MM.1S (cell line): ENCODE data around the gene MTHFS.

Source experiments
- DNase-seq: peaks from one replicate; pipeline ENCODE4 v3.0.0-alpha.2; 2015
- H2AFZ ChIP-seq: fragments of 300-600 bp; sonication (generic); 2 replicates; pipeline ENCODE4 v1.6.0; 2016; ENCODE audit warnings: antibody characterized with exemption, low read length
- H3F3A ChIP-seq: fragments of 300-600 bp; sonication (generic); 2 replicates; pipeline ENCODE4 v1.6.1; 2016; ENCODE audit warnings: mild to moderate bottlenecking, antibody characterized with exemption, low read length, moderate library complexity, mixed read lengths; ENCODE audit not compliant: insufficient read depth
- H3K27ac ChIP-seq: fragments of 300-600 bp; sonication (generic); 2 replicates; pipeline ENCODE4 v1.5.1; 2016; ENCODE audit warnings: mild to moderate bottlenecking, low read length
- H3K27me3 ChIP-seq: fragments of 300-600 bp; sonication (generic); replicated peaks from 2 replicates; pipeline ENCODE4 v1.6.0; 2016; ENCODE audit warnings: low read length; ENCODE audit not compliant: insufficient read depth
- H3K36me3 ChIP-seq: fragments of 300-600 bp; sonication (generic); replicated peaks from 2 replicates; pipeline ENCODE4 v1.6.1; 2016; ENCODE audit warnings: mild to moderate bottlenecking, low read length, mixed read lengths; ENCODE audit not compliant: insufficient read depth
- H3K4me1 ChIP-seq: fragments of 300-600 bp; sonication (generic); 2 replicates; pipeline ENCODE4 v1.6.1; 2016; ENCODE audit warnings: low read length, mixed read lengths
- H3K4me2 ChIP-seq: fragments of 300-600 bp; sonication (generic); 2 replicates; pipeline ENCODE4 v1.6.0; 2016; ENCODE audit warnings: low read depth, low read length
- H3K4me3 ChIP-seq: fragments of 300-600 bp; sonication (generic); 2 replicates; pipeline ENCODE4 v1.5.1; 2016; ENCODE audit warnings: low read length, mixed read lengths
- H3K79me2 ChIP-seq: fragments of 300-600 bp; sonication (generic); 2 replicates; pipeline ENCODE4 v1.6.1; 2016; ENCODE audit warnings: mixed run types, low read length, mixed read lengths
- H3K9ac ChIP-seq: fragments of 300-600 bp; sonication (generic); 2 replicates; pipeline ENCODE4 v1.6.1; 2016; ENCODE audit warnings: low read length, mixed read lengths
- H3K9me2 ChIP-seq: fragments of 300-600 bp; sonication (generic); replicated peaks from 2 replicates; pipeline ENCODE4 v1.6.1; 2016; ENCODE audit warnings: mild to moderate bottlenecking, low read length, mixed read lengths; ENCODE audit not compliant: insufficient read depth
- H3K9me3 ChIP-seq: fragments of 300-600 bp; sonication (generic); replicated peaks from 2 replicates; pipeline ENCODE4 v1.6.1; 2016; ENCODE audit warnings: mild to moderate bottlenecking, low read length, mixed read lengths; ENCODE audit not compliant: insufficient read depth
- H4K20me1 ChIP-seq: fragments of 300-600 bp; sonication (generic); 2 replicates; pipeline ENCODE4 v1.6.1; 2016; ENCODE audit warnings: mild to moderate bottlenecking, low read length, moderate library complexity, mixed read lengths; ENCODE audit not compliant: insufficient read depth
- EZH2 ChIP-seq: fragments of 300-600 bp; sonication (generic); optimal IDR thresholded peaks from 2 replicates; pipeline ENCODE3; 2017; ENCODE audit warnings: low read depth, mild to moderate bottlenecking, antibody characterized with exemption, low read length, mixed read lengths
- EZH2phosphoT487 ChIP-seq: fragments of 300-600 bp; sonication (generic); IDR thresholded peaks from 2 replicates; pipeline ENCODE4 v1.6.1; 2018; ENCODE audit warnings: antibody characterized with exemption, low read length
- TF ChIP-seq, protein P1 (sequence below): fragments of 300-600 bp; sonication (generic); IDR thresholded peaks from 2 replicates; pipeline ENCODE4 v1.5.1; 2016; ENCODE audit warnings: antibody characterized with exemption, low read length, mixed read lengths

MTHFS gene

DNA sequence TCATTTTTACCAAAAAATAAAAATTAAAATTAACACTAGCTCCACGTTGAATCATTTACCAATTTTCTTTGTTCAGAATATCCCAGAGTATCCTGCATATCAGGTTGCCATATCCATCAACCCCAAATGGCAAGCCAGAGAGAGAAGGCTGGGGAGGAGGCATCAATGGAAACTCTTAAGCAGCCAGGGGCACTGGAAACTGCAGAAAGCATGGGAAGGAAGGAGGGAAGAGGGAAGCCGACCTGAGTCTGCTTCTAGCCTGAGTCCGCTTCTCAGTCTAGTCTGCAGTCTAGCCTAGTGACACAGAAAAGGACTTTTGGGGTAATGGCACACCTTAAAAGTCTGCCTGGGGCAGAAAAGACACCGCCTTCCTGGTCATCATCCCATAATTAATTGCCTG lies 1.6 kb upstream of the MTHFS start:
- no peak overlapping the region for H3K4me2 ChIP-seq

DNA sequence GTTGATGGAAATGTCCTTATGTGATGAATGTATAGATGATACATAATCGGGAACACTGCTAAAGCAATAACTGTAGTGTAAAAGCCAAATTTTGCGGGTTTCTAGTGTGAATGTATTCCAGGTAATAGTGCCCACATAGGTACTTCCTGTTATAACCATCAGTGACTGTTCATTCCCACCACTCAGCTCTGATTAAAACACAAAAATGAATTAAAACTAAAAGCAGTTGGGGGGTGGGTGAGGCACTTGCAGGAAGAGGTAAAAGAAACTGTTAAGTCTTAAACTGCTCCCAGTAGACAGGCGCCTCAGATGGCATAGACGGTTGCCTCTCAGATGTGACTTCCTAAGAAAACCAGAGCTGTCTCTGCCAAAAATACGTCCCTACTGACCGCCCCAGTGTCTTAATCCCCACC lies 893 bp upstream of the MTHFS start:
- H3K79me2 ChIP-seq = peaks cover 20% of the 10 kb centered on the region
- peaks cover 10% of the 10 kb centered on the region for H3F3A ChIP-seq
- no peak for DNase-seq
- H3K9me3 ChIP-seq = no peaks in the 10 kb centered on the region
- peak overlapping the region; percentile 80 for H3K4me3 ChIP-seq
- no peaks in the 10 kb centered on the region for H4K20me1 ChIP-seq
- peak overlapping the region; percentile 91 for H3K4me2 ChIP-seq
- TF ChIP-seq, protein P1, sequence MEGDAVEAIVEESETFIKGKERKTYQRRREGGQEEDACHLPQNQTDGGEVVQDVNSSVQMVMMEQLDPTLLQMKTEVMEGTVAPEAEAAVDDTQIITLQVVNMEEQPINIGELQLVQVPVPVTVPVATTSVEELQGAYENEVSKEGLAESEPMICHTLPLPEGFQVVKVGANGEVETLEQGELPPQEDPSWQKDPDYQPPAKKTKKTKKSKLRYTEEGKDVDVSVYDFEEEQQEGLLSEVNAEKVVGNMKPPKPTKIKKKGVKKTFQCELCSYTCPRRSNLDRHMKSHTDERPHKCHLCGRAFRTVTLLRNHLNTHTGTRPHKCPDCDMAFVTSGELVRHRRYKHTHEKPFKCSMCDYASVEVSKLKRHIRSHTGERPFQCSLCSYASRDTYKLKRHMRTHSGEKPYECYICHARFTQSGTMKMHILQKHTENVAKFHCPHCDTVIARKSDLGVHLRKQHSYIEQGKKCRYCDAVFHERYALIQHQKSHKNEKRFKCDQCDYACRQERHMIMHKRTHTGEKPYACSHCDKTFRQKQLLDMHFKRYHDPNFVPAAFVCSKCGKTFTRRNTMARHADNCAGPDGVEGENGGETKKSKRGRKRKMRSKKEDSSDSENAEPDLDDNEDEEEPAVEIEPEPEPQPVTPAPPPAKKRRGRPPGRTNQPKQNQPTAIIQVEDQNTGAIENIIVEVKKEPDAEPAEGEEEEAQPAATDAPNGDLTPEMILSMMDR = no peak
- TF ChIP-seq EZH2 = no peak
- TF ChIP-seq EZH2phosphoT487 = no peak
- peaks cover 9% of the 10 kb centered on the region for H3K4me1 ChIP-seq
- H3K9me2 ChIP-seq = no peaks in the 10 kb centered on the region
- peak overlapping the region; percentile 81; the same call in 1 of the 2 replicates for H3K9ac ChIP-seq
- H2AFZ ChIP-seq = peak overlapping the region; percentile 72
- no peaks in the 10 kb centered on the region for H3K36me3 ChIP-seq
- peak overlapping the region; percentile 74; the same call in 1 of the 2 replicates for H3K27ac ChIP-seq
- H3K27me3 ChIP-seq = no peaks in the 10 kb centered on the region

More for the DNA sequence above, 1.6 kb upstream of the MTHFS start:
- no peaks in the 10 kb centered on the region for H3K9me2 ChIP-seq
- H2AFZ ChIP-seq = no peak overlapping the region
- H3K27ac ChIP-seq = no peak overlapping the region
- no peak for DNase-seq
- no peak for TF ChIP-seq EZH2phosphoT487
- TF ChIP-seq, protein P1 = no peak
- TF ChIP-seq EZH2 = no peak
- peaks cover 10% of the 10 kb centered on the region for H3F3A ChIP-seq
- H3K9me3 ChIP-seq = no peaks in the 10 kb centered on the region
- H3K4me1 ChIP-seq = peaks cover 9% of the 10 kb centered on the region
- no peaks in the 10 kb centered on the region for H4K20me1 ChIP-seq
- H3K36me3 ChIP-seq = no peaks in the 10 kb centered on the region
- H3K9ac ChIP-seq = no peak overlapping the region
- H3K27me3 ChIP-seq = no peaks in the 10 kb centered on the region
- H3K79me2 ChIP-seq = peaks cover 20% of the 10 kb centered on the region
- no peak overlapping the region for H3K4me3 ChIP-seq

DNA sequence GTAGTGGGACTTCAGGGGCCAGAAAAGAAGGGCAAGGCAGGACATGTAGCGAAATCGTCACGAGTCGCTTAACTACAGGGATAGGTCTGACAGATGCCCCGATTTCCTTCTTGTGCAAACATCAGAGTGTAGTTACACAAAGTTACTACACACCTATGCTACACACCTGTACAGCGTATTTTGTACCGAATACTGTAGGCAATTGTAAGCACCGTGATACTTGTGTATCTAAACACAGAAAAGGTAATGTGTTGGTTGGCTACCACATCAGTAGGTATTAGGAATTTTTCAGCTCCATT lies 515 bp upstream of the MTHFS start:
- TF ChIP-seq EZH2 (no peak), EZH2phosphoT487 (no peak)
- TF ChIP-seq, protein P1 = no peak
- Histone ChIP-seq H3K4me2 (peak overlapping the region; percentile 91), H3K27me3 (no peaks in the 10 kb centered on the region), H2AFZ (peak overlapping the region; percentile 72), H4K20me1 (no peaks in the 10 kb centered on the region), H3K9me3 (no peaks in the 10 kb centered on the region), H3K27ac (peak overlapping the region; percentile 74; the same call in 1 of the 2 replicates), H3K4me1 (peaks cover 9% of the 10 kb centered on the region), H3F3A (peaks cover 10% of the 10 kb centered on the region), H3K9me2 (no peaks in the 10 kb centered on the region), H3K4me3 (peak overlapping the region; percentile 80), H3K36me3 (no peaks in the 10 kb centered on the region), H3K79me2 (peaks cover 20% of the 10 kb centered on the region), H3K9ac (peak overlapping the region; percentile 81)
- DNase-seq = no peak
